Measurements from ENCODE around the gene EIF2B1.

- TF ChIP-seq CTCF (IDR thresholded peaks at IDR 0.05) (no peak), POLR2A (IDR thresholded peaks at IDR 0.05) (no peak)
Observed at GRCh38 chr12:123614110-123614509, 19.4 kb downstream of the EIF2B1 start.
